ENCODE results near the gene DCAF12L2.
"Not testable (repeated sequence)": the region's sequence is repeated elsewhere in the genome, so short reads cannot be mapped to it uniquely, and the experiment has no call there.

The DCAF12L2 gene

GRCh38 chrX:126165721-126166461, at the start of gene DCAF12L2:
Gene DCAF12L2 (minus strand): TSS chrX:126166289. CDS start chrX:126165924, 365 bp downstream.
- DNase-seq (ENCODE audit: low read depth in 2 of 2), result no peak

- DNase-seq (ENCODE audit: low read depth in 2 of 2), result not testable (repeated sequence)
These were observed 24.8 kb upstream of the DCAF12L2 start for GRCh38 chrX:126190888-126191287.

- DNase-seq (ENCODE audit: low read depth in 2 of 2), result no peak
These were observed 11.2 kb upstream of the DCAF12L2 start for GRCh38 chrX:126177133-126177840.

DNA sequence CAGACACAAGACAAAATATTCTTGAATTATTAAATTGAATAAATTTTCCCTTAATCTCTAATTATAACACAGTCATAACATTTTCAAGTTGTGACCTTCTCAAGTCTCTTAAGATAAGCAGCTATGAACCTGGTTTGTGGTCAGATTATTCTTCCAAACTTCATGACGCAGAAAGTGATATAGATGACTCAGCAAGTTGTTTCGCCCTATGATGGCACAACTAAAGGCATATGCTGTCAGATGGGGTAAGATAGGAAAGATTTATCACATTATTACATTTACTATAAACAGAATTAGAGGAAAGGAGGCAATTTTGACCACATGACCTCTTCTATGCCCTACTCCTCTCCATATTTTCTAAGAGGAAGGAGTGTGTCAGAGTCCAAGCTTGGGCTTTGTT, 4.6 kb upstream of the DCAF12L2 start:
- no peak for DNase-seq (ENCODE audit: low read depth in 2 of 2)

DNA sequence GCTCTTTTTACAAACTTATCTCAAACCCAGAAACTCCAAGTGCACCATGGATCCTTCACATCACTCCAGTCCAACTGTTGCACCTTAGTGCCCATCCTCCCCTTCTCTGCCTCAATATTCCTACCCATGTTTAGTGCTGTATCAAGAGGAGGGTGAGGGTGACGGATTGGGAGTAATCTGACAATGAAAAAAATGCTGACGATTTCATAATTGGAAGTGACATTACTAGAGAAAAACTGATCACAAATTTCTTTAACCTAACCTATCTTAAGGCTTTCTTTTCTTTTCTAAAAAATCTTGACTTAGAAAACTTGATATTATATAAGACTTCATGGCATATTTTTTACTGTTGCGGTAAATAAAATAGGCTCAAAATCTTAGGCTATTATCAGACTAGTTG, 1.5 kb upstream of the DCAF12L2 start:
- no peak for DNase-seq (ENCODE audit: low read depth in 2 of 2)

- no peak for DNase-seq (ENCODE audit: low read depth in 2 of 2)
These were observed 728 bp downstream of the DCAF12L2 start for GRCh38 chrX:126165401-126165720.

GRCh38 chrX:126164689-126165400, 1.2 kb downstream of the DCAF12L2 start:
- no peak for DNase-seq (ENCODE audit: low read depth in 2 of 2)

- DNase-seq (ENCODE audit: low read depth in 2 of 2), result no peak
These were observed 1.9 kb downstream of the DCAF12L2 start for GRCh38 chrX:126164226-126164625.

DNA sequence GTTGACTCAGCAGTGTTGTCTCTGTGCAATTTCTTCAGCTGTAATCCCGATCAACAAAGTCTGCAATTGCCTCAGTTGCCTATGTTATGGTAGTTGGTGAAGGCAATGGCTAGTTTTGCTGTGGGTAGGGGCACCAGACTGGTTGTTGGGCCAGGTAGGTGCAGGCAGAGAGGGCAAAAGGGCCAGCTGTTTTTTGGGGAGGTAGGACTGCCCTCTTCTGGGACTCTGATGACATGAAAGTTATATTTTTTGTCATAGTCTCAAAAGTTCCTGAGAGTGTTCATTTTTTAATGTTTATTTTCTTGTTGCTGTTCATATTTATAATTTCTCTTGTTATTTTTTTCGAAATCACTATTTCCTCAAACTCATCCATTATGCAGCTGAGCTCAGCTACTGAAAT, 25.1 kb downstream of the DCAF12L2 start:
- no peak for DNase-seq (ENCODE audit: low read depth in 2 of 2)

- DNase-seq (ENCODE audit: low read depth in 2 of 2), result no peak
These were observed 28.2 kb downstream of the DCAF12L2 start for GRCh38 chrX:126137899-126138298.

- DNase-seq (ENCODE audit: low read depth in 2 of 2), result no peak
These were observed 41.4 kb downstream of the DCAF12L2 start for GRCh38 chrX:126124721-126125120.

All from stimulated activated CD8-positive, alpha-beta memory T cell treated with anti-CD3 and anti-CD28 coated beads, Interleukin-2, amount 100 ng/mL, for 48 hours (primary cell).